Body of pancreas (tissue), 4 donors: ENCODE data around the gene STON1.

Experiments used
- POLR2A ChIP-seq, 3 donors: fragments of 450-650 bp; IDR thresholded peaks; one replicate each; pipeline ENCODE4 v1.6.1; 2016; ENCODE audit warnings: antibody characterized with exemption in 3 of 3, mild to moderate bottlenecking in 2 of 3
- TF ChIP-seq, protein P1 (sequence below), 7 experiments: fragments of 450-650 bp in 4 of 7; fragments of 200-600 bp in 3 of 7; sonication (generic) in 3 of 7; IDR thresholded peaks; one replicate each; pipeline ENCODE4 v1.5.1; 2016 to 2019; ENCODE audit warnings: antibody characterized with exemption in 7 of 7

- TF ChIP-seq, protein P1, sequence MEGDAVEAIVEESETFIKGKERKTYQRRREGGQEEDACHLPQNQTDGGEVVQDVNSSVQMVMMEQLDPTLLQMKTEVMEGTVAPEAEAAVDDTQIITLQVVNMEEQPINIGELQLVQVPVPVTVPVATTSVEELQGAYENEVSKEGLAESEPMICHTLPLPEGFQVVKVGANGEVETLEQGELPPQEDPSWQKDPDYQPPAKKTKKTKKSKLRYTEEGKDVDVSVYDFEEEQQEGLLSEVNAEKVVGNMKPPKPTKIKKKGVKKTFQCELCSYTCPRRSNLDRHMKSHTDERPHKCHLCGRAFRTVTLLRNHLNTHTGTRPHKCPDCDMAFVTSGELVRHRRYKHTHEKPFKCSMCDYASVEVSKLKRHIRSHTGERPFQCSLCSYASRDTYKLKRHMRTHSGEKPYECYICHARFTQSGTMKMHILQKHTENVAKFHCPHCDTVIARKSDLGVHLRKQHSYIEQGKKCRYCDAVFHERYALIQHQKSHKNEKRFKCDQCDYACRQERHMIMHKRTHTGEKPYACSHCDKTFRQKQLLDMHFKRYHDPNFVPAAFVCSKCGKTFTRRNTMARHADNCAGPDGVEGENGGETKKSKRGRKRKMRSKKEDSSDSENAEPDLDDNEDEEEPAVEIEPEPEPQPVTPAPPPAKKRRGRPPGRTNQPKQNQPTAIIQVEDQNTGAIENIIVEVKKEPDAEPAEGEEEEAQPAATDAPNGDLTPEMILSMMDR (IDR thresholded peaks at IDR 0.05) = no peak
- TF ChIP-seq POLR2A (IDR thresholded peaks at IDR 0.05) = no peak
Observed at GRCh38 chr2:48508461-48509124, 21.4 kb upstream of the STON1 start.
